GM18499 (cell line): ENCODE measurements around the gene ACOX3.

Experiments
- ATAC-seq: cut with Tn5 transposase; IDR thresholded peaks from one replicate; pipeline ENCODE4 v1.9.1; 2021; ENCODE audit warnings: moderate number of reproducible peaks; ENCODE audit not compliant: insufficient read depth, unreplicated experiment

ACOX3 gene

GRCh38 chr4:8378101-8378724 lies 62.3 kb downstream of the ACOX3 start:
- ATAC-seq, result no peak

- no peak for ATAC-seq
These were observed 63.1 kb downstream of the ACOX3 start for GRCh38 chr4:8377103-8378075.

DNA sequence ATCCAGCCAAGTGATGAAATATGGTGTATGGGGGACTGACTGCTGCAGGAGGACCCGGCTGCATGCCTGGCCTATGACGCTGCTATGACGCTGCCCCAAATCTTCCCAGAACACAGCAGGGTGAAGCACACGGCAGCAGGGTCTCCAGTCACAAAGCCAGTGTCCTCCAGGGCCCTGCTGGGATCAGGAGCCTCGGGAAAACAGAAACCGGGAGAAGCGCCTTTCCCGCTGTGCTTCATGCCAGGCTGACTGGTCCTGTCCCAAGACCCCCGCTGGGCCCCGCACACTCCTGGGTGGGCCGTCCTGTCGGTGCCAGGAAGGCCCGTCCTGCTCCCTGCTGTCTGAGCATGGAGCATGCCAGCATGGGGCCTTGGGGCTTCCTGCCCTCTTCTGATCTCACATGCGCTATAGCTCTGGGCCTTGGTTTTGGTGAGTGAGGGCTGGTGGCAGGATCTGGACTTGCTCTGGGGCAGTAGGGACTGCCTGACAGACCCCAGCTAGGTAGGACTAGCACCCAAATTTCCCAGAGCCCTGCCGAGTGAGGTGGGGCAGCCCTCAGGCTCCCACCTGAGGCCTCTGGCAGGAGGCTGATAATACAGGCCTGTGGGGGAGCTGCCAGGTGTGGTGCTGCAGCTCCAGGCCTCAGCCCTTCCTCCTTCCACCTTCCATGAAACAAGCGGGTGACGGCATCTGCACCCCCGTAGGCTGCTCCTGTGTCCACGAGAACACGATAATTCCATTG lies 64.0 kb downstream of the ACOX3 start:
- ATAC-seq, result no peak

- no peak for ATAC-seq
These were observed 65.5 kb downstream of the ACOX3 start for GRCh38 chr4:8374851-8375649.

DNA sequence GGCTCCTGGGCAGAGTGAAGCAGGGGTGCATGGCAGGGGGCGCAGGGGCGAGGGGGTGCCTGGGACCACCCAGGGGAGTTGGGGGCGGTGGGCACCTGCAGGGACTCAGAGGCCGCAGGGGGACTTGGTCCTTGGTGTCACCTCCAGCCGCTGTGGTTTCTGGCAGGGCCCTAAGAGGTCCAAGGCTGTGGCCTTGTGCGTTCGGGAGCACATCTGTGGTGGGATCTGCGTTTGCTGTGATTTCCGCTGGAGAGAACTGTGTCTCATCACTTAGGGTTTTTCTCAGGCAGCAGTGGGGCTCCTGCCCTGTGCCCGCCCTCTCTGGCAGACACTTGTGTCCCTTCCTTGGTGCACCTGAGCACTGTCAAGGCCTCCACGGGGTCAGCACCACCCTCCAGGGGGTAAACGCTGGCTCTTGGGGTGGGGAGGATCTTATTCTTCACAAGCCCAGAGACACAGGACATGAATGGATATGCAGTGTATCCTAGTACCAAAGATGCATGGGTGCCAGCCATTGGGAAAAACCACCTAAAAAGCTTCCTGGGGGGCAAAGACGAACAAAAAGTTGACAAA lies 66.5 kb downstream of the ACOX3 start:
- no peak for ATAC-seq

DNA sequence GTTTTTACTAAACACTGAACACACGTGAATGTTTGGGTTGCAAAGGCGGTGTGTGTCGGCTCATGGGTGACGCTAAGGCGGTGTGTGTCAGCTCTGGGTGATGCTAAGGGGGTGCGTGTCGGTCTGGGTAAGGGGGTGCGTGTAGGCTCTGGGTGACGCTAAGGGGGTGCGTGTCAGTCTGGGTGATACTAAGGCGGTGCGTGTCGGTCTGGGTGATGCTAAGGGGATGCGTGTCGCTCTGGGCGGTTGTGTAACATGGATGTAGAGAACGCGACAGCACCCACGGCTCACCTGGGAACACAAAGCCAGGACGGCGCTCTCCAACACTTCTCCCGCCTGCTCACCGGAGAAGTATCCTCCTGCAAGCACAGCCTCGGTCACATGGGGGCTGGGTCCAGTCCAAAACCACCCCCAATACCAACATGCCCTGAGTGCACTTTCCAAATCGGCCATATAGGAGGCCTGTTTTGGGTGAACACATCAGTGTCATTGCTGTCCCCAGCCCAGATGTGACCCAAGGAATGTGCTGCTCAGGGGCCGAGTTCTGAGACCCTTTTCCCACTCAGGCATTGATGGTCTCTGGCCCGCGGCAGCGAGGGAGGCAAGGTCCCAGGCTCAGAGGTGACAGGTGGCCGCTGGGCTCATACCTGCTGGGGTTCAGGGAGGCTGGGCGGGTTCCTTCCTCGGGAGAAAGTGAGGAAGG lies 67.1 kb downstream of the ACOX3 start:
- ATAC-seq, result no peak

DNA sequence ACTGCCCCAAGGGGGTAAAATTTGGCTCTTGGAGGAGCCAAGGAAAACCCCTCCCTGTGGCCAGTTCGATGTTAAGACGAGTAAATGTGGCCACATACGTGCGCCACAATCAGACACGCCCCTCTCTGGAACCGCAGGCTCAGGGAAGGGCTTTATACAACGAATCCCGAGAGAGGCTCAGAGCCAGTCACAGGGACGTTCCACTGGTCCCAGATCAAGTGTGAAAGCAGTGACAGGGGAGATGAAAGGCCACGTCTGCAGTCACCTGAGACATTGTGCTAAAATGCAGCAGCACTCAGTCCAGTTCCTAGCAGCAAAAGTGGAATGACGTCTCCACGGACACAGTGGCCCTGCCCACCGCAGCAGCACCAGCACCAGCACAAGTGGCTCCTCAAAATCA lies 68.0 kb downstream of the ACOX3 start:
- ATAC-seq, result no peak

- no peak for ATAC-seq
These were observed 68.9 kb downstream of the ACOX3 start for GRCh38 chr4:8371596-8371995.

- ATAC-seq, result no peak
These were observed 69.5 kb downstream of the ACOX3 start for GRCh38 chr4:8370835-8371595.

- ATAC-seq, result no peak
These were observed 70.3 kb downstream of the ACOX3 start for GRCh38 chr4:8370106-8370787.

- ATAC-seq, result no peak
These were observed 71.0 kb downstream of the ACOX3 start for GRCh38 chr4:8369426-8370105.

DNA sequence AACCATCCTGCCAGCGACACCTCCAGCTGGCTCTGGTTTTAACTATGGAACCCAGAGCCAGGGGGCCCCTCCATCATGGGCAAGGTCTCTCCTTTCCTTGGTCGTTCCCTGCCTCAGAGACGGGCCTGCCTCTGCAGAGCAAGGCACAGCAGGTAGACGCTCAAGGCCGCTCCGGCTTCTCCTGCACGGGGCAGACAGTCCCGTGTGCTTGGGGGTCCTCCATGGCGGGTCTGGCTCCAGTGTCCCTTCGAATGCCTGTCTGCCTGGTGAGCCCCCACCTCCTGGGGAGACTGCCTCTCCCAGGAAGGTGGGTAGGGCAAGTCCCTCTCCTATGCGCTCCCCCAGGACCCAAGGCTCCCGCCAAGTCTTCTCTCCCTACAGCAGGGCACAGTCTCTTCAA lies 71.5 kb downstream of the ACOX3 start:
- no peak for ATAC-seq

GRCh38 chr4:8368061-8368481 lies 72.5 kb downstream of the ACOX3 start:
- ATAC-seq, result no peak

GRCh38 chr4:8366601-8367000 lies 73.9 kb downstream of the ACOX3 start:
- no peak for ATAC-seq

- ATAC-seq, result no peak
These were observed 74.6 kb downstream of the ACOX3 start for GRCh38 chr4:8365951-8366350.

- no peak for ATAC-seq
These were observed 75.2 kb downstream of the ACOX3 start for GRCh38 chr4:8365353-8365752.

DNA sequence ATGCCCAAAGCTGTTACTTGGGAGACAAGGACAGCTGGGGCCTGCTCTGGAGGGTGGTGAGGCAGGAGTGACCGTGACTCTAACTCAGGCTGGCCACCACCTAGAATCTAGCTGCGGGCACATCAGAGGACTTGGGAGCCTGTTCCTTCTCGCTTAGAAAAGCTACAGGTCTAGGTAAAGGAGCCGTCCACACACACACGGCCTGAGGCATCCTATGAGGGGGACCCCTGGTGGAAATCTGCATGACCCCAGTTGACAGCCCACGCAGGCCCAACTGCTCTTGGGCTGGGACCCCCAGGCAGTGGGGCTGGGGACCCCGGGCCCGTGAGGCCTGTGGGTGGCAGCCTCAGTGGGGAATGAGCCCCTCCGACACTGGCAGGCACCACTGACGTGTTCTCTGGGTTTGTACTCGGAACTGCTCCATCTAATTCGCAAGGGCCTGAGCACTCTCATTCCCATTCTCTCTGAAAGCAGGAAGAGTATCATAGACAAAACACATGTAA lies 75.6 kb downstream of the ACOX3 start:
- no peak for ATAC-seq
